WERI-Rb-1 (cell line): ENCODE measurements around the gene PRDM12.
A peak's percentile ranks its signal among the peaks of the same experiment; 100 is the strongest.

Source experiments
- DNase-seq: peaks from one replicate; pipeline ENCODE4 v3.0.0-alpha.2; 2020
- H3K27ac ChIP-seq: fragments of 250-450 bp; sonication (Bioruptor Pico); 2 replicates; pipeline ENCODE4 v1.5.1; 2020; ENCODE audit warnings: mild to moderate bottlenecking, moderate library complexity
- H3K27me3 ChIP-seq: fragments of 250-450 bp; sonication (Bioruptor Pico); 2 replicates; pipeline ENCODE4 v1.5.1; 2021; ENCODE audit warnings: mild to moderate bottlenecking, low read depth, moderate library complexity; ENCODE audit not compliant: insufficient read depth, severe bottlenecking
- H3K36me3 ChIP-seq: fragments of 250-450 bp; sonication (Bioruptor Pico); 2 replicates; pipeline ENCODE4 v1.5.1; 2020; ENCODE audit warnings: mild to moderate bottlenecking, moderate library complexity
- H3K4me3 ChIP-seq: 2 replicates; pipeline ENCODE4 v1.5.1; 2011; ENCODE audit warnings: low read depth, mild to moderate bottlenecking, control low read depth, low read length
- H3K9me3 ChIP-seq: fragments of 250-450 bp; sonication (Bioruptor Pico); 2 replicates; pipeline ENCODE4 v1.5.1; 2021; ENCODE audit warnings: mild to moderate bottlenecking, moderate library complexity; ENCODE audit not compliant: severe bottlenecking
- CTCF ChIP-seq: IDR thresholded peaks from 2 replicates; pipeline ENCODE4 v1.5.1; 2011; ENCODE audit warnings: low read depth, mild to moderate bottlenecking, control low read depth, inconsistent platforms, low read length

Gene PRDM12

GRCh38 chr9:130668196-130668595, 3.8 kb downstream of the PRDM12 start:
- Histone ChIP-seq H3K9me3 (no peaks in the 10 kb centered on the region), H3K27me3 (peaks cover 52% of the 10 kb centered on the region), H3K27ac (no peak overlapping the region), H3K4me3 (no peak overlapping the region), H3K36me3 (no peaks in the 10 kb centered on the region)
- no peak for TF ChIP-seq CTCF
- no peak for DNase-seq

GRCh38 chr9:130668659-130669058, 4.3 kb downstream of the PRDM12 start:
- no peak for TF ChIP-seq CTCF
- Histone ChIP-seq H3K27me3 (peaks cover 47% of the 10 kb centered on the region), H3K27ac (no peak overlapping the region), H3K9me3 (no peaks in the 10 kb centered on the region), H3K36me3 (no peaks in the 10 kb centered on the region), H3K4me3 (no peak overlapping the region)
- DNase-seq: peak; percentile 55

- H3K36me3 ChIP-seq: no peaks in the 10 kb centered on the region
- no peaks in the 10 kb centered on the region for H3K9me3 ChIP-seq
- no peak for DNase-seq
- no peak overlapping the region for H3K4me3 ChIP-seq
- TF ChIP-seq CTCF: no peak
- H3K27ac ChIP-seq: no peak overlapping the region
- peaks cover 34% of the 10 kb centered on the region for H3K27me3 ChIP-seq
Measured at GRCh38 chr9:130669965-130670364, 5.6 kb downstream of the PRDM12 start.

GRCh38 chr9:130670644-130671043, 6.2 kb downstream of the PRDM12 start:
- DNase-seq: no peak
- no peaks in the 10 kb centered on the region for H3K9me3 ChIP-seq
- no peaks in the 10 kb centered on the region for H3K36me3 ChIP-seq

GRCh38 chr9:130672466-130672865, 8.1 kb downstream of the PRDM12 start:
- Histone ChIP-seq H3K9me3 (no peaks in the 10 kb centered on the region), H3K4me3 (no peak overlapping the region), H3K36me3 (no peaks in the 10 kb centered on the region), H3K27me3 (peaks cover 10% of the 10 kb centered on the region), H3K27ac (no peak overlapping the region)
- DNase-seq: no peak
- no peak for TF ChIP-seq CTCF

More at GRCh38 chr9:130670644-130671043, 6.2 kb downstream of the PRDM12 start:
- Histone ChIP-seq H3K4me3 (no peak overlapping the region), H3K27ac (no peak overlapping the region), H3K27me3 (peaks cover 28% of the 10 kb centered on the region)
- TF ChIP-seq CTCF: no peak

- Histone ChIP-seq H3K27ac (no peak overlapping the region), H3K4me3 (no peak overlapping the region), H3K27me3 (peaks cover 6% of the 10 kb centered on the region), H3K36me3 (no peaks in the 10 kb centered on the region), H3K9me3 (no peaks in the 10 kb centered on the region)
- TF ChIP-seq CTCF: no peak
- DNase-seq: no peak
Measured at GRCh38 chr9:130672933-130673615, 8.7 kb downstream of the PRDM12 start.
